ENCODE results near the gene MBOAT1. TPM values are rescaled to one million over a fixed set of nuclear protein-coding genes. Genes with fewer than 3 reads are reported as not detected.

The MBOAT1 gene
- polyA plus RNA-seq, 12 donors, result 3.2 to 10.1 (median 4.6) TPM; not detected in 1

GRCh38 chr6:20236344-20236743 lies 24.1 kb upstream of the MBOAT1 start:
- DNase-seq, result no peak

DNA sequence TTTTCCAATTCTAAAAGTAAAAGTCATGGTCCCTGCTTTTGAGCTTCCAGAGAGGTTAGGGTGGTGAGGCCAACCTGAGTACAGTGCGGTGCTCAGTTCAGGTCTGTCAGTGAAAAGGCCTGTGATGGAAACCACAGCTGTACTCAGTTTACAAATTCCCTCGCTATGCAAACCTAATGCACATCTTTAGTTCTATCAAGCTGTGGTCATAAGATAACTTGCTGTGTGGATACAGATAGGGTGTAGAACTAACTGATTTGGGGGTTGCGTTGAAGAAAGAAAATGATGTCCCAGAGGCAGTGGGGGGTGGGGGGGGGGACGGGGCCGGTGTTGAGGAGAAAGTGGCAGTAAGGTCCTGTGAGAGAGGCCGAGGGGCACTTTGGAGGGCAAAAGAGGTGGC lies 22.8 kb upstream of the MBOAT1 start:
- DNase-seq, result no peak

GRCh38 chr6:20234136-20234535 lies 21.9 kb upstream of the MBOAT1 start:
- no peak for DNase-seq

GRCh38 chr6:20233007-20233730 lies 20.9 kb upstream of the MBOAT1 start:
- DNase-seq, result no peak

GRCh38 chr6:20232188-20232587 lies 19.9 kb upstream of the MBOAT1 start:
- no peak for DNase-seq

DNA sequence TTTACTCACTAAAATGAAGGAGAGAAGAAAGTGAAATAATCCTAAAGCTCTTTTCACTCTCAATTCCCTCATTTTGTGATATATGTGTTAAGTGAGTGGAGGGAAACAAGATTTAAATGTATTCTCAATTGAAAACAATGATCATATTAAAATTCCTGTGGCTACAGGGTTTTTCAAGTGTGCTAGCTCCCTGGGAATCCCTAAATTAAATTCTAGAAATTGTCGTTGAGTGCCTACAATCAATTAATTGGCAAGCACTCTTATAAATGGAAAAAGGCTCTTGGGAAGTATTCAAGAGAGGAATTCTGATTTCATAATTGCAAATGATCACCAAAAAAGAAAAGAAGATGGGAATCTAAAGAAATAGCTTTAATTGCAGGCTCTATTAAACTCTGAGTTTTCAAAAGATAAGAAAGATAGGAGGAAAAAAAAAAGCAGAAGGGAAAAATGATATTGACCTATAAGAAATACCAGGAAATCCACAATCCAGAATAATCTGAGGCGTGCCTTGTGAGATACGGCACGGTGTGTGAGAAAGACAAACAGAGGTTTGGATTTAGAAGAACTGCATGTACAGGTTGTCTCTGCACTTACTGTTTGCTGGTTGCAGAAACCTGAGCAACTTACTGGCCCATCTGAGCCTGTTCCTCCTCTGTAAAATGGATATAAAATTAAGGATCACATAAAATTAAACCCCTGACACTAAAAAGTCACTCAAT lies 18.3 kb upstream of the MBOAT1 start:
- no peak for DNase-seq

GRCh38 chr6:20229881-20230280 lies 17.6 kb upstream of the MBOAT1 start:
- no peak for DNase-seq

GRCh38 chr6:20227350-20227749 lies 15.1 kb upstream of the MBOAT1 start:
- DNase-seq, result no peak

DNA sequence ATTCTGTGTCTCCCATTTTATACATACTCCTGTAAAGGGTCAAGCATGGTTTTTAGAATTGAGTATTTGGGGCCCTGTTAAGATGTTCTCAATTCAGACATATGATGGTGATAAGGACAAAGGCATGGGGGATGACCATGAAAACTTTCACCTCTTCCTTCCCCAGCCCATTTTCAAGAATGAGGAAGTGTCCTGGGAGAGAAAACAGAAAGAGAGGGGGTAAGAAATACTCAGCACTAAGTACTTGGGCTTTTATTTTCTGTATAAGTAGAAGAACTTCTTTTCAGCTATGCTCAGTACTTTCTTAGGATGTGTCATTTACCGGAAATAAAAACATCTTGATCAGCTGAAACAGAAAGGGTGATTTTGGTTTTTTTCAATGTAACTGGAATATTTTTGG lies 10.9 kb upstream of the MBOAT1 start:
- no peak for DNase-seq

DNA sequence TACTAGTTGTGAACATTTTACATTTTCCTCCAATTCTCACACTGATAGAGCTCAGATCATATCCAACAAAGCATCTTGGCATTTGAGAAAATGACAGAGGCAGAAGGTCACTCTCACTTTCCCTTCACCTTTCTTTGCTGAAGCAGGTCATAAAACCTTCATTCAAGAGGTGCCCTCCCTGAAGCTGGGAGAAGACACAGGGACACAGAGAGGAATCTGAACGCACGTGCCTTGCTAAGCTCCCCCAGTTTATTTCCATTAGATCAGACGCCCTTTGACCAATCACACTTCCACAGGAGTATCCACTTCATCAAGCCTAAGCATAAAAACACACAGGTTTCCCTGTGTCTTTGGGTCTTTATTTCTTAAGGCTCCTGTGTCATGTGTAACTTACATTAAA lies 9.2 kb upstream of the MBOAT1 start:
- DNase-seq, result no peak

DNA sequence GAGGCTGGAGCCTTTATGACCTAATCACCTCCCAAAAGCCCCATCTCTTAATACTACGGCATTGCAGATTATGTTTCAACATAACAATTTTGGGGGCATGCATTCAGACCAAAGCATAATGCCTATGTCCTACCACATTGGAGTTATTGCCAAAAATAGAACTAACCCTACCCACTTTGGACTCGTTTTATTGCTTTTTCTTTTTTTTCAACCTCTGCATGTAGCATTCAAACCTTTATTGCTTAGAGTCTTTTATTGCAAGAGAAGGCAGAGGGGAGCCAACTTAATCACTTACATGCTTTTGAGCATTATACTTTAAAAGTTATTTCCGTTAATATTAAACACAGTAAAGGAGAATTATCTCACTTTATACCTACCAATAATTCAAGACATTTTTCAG lies 8.1 kb upstream of the MBOAT1 start:
- no peak for DNase-seq

DNA sequence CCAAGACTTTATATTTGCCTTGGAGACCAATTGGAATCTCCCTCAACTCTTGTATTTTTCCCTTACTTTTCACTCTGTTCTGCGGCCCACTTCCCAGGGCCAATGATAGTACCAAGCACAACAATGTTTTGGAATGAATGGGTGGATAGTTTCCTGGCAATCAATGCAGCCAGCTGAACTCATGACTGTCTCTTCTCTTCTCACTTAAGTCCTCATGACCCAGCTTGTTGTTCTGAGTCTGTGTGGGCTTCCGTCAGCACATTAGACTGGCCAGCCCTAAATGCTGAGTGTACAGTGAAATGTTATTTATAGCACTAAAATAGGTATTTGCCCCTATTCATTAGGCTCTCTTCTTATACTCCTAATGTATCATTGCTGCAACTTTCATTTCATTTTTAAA lies 5.6 kb upstream of the MBOAT1 start:
- no peak for DNase-seq

DNA sequence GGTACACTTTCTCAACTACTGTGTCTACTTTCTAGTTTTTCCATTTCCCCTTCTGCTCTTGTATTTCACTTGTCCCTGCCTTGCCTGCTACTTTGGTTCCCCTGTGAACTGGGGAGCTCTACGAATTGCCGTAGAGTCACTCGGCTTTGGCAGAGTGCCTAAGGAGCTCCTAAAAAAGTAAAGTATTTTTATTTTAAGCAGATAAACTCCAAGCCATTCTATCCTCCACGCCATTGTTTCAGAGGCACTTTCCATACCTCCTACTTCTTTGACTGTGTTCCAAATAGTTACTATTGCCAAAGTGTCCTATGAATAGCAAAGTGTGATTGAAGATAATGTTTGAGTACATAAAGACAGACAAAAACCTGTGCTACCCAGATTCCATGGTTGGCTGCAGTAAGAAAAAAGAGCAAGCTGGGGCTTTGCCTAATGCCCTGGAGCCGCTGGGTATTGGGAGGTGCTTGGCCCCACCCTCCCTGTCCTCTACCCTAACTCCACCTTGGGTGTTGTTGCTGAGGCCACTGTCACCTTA lies 5.1 kb upstream of the MBOAT1 start:
- no peak for DNase-seq

- DNase-seq, result no peak
These were observed 3.0 kb upstream of the MBOAT1 start for GRCh38 chr6:20215310-20215709.

DNA sequence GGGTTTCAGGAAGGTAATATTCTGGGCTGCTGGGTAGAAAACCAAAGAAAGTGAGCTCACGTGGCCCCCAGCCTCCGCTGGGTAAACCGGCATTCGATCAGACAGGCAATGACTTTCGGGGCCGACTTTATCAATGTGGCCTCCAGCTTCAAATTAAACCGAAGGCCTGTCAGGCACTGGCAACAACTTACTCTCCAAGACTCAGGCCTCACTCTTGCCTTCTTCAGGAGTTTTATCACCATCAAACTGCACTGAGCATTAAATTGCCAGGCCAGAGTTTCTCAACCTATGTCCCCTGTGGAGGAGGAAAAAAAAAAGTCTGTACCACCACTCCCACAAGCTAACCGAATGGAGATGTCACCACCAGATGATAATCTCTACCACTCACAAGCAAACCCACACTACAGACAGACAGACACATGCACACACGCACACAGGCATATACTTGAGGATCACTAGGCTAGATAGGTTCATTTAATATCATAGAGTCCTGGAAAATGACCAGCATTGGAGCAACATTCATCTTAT lies 1.1 kb upstream of the MBOAT1 start:
- no peak for DNase-seq

DNA sequence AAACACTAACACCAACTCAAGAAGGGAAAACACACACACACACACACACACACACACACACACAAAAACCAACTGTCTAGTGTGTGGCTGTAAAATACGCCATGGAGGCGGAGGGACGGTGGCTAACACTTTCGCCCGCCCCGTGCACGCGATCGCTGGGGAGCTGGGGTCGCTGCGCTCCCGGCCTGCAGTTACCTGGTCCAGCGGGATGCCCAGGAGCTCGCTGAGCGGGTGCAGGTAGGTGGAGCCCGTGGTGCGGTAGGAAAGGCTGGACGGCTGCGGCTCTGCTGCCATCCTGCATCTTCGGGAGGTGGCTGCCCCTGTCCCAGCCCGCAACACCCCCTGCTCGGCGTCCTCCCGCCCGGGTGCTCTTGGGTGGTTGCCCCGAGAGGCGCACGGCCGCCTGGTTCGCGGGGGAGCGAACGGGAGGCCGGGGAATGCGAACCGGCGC lies 303 bp downstream of the MBOAT1 start:
- DNase-seq, result peak; percentile 60

DNA sequence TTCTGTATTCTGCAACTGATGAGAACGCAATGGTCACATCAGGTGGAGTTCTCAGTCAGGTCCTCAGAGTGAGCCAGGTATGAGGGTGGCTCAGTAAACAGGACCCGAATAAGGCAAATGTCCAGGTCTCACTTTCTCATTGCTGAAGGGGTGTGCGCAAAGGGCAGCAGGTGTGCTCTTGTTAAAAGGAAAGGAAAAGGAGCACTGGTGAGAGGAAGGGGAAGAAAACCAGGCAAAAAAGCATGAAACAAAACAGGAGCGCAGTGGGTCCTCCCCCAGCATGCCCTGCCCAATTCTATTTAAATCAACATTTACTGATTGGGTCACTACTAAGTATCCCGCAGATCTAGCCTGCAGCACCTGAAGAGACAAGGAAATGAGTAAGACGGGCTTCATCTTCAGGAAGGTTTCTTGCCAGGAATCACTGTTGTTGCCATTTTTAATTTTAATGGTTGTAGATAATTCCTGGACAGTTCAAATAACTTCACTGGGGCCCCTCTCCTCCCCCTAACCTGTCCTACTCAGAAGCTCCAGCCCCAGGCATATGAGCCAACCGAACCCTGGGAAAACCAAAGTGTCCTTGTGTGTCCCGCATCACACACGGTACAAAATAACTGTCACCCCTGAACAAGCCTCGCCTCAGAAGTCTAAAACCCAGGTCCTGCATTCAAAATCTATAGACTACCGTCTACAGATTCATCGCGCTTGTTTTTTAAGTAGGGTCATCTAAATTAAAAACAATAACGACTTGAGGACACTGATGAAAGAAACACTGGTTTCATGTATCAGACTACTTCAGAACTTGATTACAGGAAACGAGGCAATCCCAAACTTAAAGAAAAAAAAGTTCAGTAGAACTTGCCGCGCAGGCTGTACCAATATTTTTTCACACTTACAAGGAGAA lies 980 bp downstream of the MBOAT1 start:
- no peak for DNase-seq

DNA sequence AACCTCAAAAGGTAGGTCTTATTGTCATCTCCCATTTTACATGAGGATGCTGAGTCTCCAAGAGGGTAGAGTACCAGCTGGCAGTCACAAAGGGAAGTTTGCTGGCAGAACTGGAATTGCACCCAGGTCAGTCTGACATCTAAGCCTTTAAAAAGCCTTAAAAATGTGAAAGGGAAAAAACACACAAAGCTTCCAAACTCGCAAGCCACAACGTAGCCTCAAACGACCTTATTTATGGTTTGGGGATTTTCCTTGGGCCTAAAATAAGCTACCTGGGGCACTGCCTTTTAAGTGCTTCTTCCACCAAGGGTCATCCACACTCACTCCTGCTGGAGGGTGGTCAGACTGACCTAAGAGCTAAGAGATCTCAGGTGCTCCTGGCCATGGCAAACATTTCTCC lies 2.1 kb downstream of the MBOAT1 start:
- no peak for DNase-seq

DNA sequence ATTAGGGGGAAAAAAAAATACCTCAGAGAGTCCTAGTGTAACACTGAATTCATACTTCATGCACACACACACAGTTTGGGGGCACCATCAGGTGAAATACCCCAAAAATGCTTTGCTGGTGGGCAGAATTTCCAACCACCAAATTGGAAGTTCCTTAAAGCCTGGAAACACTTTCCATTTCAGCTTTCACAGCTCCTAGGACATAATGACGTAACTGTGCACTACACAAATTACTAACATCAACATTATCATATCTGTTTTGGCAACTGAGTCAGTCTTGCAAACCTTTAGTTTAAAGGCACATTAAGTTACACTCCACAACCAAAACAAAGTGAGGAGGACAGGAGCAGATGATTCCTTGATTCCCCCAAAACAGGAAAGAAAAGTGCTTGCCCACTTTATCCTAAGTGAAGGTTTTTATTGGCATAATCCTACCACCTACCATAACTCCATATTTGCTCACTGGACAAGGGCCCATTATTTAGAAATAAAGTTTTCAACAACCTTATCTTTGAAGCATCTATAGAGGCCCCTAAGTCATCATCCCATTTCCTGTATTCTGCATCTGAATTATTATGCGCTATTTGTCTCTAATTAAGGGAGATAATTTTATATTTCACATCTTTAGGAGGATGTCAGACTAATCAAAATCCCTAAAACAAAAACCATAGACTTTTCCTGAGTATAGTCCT lies 3.4 kb downstream of the MBOAT1 start:
- DNase-seq, result no peak

- no peak for DNase-seq
These were observed 5.2 kb downstream of the MBOAT1 start for GRCh38 chr6:20207088-20207418.

DNA sequence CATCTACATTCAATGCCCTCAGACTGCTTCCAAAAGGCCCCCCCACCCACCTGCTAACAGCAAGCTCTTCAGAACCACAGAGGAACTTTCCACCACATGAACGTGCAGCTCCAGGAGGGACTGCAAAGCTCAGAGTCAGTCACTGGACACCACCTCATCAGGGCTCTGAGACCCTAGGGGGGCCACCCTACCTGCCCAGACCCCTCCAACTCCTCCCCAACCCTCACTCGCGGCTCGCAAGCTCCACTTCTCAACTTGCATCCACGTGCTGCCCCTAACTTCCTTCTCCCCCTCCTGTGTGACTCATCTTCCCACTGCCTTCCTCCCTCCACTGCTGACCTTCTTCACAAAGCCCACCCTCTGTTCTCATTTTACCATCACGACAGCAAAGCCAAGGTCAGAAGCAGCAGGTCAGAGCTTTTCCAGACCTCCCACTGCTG lies 6.5 kb downstream of the MBOAT1 start:
- DNase-seq, result no peak
